Right lung (tissue), 5 donors: ENCODE results near the gene MYL5. TPM values are rescaled to one million over a fixed set of nuclear protein-coding genes. Genes with fewer than 3 reads are reported as not detected.
"Not testable (repeated sequence)": the region's sequence is repeated elsewhere in the genome, so short reads cannot be mapped to it uniquely, and the experiment has no call there.

Experiments used
- DNase-seq, 2 donors: peaks; one replicate each; pipeline ENCODE4 v3.0.0-alpha.2; 2013
- polyA plus RNA-seq, 5 donors: library from polyadenylated mRNA; unstranded; fragments of 120-200 nt; gene quantifications; one replicate each; pipeline versions ENCODE4 v1.2.1 to v1.2.3, GENCODE V29; 2013; ENCODE audit warnings: inconsistent platforms in 1 of 5, low replicate concordance in 1 of 5; ENCODE audit not compliant: insufficient read length in 5 of 5, insufficient read depth in 1 of 5

The MYL5 gene
- polyA plus RNA-seq, 5 donors: 16.7 to 56.3 (median 17.4) TPM

DNA sequence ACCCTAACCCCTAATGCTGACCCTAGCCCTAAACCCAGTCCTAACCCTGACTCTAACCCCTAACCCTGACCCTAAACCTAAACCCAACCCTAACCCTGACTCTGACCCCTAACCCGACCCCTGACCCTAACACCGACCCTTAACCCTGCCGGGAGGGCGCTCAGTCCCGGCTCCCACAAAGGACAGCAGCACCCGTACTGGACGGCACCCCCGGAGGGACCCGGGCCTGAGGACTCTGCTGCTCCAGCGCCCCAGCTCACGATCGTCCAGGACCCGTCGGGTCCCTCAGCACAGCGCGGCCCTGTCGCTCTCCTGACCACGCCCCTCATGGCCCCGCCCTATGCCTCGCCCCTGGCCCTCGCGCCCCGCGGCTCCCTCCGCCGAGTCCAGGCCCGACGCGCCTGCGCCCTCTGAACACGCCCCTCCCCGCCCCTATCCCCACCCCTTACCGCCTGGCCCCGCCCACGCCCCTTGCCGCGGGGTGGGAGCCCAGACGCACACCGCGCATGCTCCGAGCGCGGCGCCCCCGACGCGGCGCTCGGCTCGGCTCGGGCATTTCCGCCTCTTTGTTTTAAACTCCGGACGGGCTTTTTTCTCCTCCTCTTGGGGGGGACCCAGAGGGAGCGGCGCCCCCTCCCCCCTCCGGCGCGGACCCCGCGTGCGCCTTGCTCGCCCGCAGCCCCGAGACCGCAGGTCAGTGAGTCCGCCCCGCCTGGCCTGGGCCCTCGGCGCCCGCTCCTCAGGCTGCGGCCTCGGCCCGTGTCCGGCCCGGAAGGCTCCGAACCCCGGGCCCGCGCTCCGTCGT lies 31.1 kb downstream of the MYL5 start, which contains the start of gene PCGF3:
PCGF3 (plus strand) TSS at position 555 of the 805 bp plus-strand sequence. CDS start 27,849 bp downstream, outside the sequence.
- peak; percentile 95 for DNase-seq

DNA sequence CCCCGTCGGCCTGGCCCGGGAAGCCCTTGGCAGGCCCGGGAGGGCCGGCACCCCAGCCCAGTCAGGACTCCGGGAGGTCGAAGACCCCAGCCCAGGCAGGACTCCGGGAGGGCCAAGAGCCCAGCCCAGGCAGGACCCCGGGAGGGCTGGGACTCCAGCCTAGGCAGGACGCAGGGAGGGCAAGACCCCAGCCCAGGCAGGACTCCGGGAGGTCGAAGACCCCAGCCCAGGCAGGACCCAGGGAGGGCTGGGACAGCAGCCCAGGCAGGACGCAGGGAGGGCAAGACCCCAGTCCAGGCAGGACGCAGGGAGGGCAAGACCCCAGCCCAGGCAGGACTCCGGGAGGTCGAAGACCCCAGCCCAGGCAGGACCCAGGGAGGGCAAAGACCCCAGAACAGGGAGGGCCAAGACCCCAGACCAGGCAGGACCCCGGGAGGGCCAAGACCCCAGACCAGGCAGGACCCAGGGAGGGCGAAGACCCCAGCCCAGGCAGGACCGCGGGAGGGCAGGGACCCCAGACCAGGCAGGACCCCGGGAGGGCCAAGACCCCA lies 31.8 kb downstream of the MYL5 start:
- DNase-seq: not testable (repeated sequence)

DNA sequence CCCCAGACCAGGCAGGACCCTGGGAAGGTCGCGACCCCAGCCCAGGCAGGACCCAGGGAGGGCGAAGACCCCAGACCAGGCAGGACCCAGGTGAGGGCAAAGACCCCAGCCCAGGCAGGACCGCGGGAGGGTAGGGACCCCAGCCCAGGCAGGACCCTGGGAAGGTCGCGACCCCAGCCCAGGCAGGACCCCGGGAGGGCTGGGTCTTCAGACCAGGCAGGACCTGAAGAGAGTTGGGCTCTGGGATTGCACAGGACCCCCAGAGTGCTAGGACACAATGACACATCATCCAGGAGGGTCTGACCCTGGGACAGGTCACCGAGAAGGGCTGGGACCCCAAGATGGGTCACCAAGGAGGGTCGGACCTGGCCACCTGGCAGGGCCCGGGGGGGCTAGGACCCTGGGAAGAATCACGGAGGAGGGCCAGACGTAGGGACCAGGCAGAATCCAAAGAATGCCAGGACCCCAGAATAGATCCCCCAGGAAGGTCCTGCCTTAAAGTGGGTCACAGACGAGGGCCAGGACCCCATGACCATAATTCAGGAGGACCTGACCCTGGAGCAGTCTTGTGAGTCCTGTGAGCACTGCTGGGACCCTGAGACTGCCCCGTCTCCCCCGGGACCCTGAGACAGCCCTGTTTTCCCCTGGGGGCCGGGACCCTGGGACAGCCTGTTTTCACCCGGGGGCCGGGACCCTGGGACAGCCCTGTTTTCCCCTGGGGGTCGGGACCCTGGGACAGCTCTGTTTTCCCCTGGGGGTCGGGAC lies 32.7 kb downstream of the MYL5 start:
- DNase-seq: no peak

DNA sequence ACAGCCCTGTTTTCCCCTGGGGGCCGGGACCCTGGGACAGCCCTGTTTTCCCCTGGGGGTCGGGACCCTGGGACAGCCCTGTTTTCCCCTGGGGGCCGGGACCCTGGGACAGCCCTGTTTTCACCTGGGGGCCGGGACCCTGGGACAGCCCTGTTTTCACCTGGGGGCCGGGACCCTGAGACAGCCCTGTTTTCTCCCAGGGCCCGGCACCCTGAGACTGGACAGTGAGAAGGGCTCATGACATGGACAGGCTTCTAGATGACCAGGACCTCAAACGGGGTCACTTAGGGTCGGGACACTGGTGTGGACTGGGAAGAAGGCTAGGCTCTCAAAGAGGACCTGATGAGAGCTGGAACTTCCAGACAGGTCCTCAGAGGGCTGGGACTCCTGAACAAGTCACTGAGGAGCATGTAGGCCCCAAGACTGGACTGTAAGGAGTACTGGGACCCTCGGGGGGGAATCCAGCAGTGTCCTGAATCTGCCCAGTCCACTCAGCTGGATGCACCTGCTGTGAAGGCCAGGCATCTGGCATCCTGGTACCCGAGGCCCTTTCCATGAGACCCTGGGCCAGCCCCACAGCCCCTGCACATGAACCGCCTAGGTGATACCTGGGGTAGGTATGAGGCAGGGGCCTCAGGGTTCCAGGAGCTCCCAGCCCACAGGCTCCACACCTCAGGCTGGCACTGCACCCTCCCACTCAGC lies 33.7 kb downstream of the MYL5 start:
- DNase-seq: no peak

DNA sequence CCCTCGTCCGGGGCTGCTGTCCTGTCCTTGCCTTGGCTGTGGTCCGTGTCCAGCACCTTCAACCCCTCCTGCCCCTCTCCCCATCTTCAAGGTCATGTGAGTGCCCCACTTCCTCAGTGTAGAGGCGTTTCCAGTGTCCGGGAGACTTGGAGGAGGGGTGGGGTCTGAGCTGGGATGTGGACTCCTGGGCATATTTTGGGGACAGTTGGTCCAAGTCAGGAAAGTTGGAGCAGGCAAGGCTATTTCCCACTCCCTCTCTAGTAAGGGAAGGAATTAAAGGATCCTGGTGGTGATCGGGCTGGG lies 34.2 kb downstream of the MYL5 start:
- DNase-seq: no peak

DNA sequence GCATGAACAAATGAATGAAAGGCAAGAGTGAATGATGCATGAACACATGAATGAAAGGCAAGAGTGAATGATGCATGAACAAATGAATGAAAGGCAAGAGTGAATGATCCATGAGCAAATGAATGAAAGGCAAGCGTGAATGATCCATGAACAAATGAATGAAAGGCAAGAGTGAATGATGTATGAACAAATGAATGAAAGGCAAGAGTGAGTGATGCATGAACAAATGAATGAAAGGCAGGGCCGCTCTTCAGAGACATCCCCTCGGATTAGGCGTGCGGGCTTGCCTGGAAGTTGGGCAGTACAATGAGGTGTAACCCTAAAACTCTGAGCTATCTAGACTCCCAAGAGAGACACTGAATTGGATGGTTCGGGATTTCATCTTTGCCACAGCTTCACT lies 35.0 kb downstream of the MYL5 start:
- no peak for DNase-seq

DNA sequence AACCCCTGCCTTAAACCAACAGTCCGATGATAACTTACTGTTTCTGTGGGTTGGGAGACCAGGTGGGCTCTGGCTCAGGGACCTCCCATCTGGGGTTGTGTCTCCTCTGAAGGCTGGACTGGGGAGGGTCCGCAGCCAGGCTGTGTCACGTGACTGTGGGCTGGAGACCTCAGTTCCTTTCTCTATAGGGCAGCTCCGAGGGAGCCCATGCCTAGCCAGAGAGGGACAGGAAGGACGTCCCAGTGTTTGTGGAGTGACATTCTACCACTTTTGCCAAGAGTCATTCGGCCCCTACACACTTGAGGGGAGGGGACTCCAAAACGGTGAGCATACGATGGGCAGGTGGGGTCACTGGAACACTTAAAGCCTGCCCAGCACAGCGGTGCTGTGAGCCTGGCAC lies 35.8 kb downstream of the MYL5 start:
- DNase-seq: no peak

DNA sequence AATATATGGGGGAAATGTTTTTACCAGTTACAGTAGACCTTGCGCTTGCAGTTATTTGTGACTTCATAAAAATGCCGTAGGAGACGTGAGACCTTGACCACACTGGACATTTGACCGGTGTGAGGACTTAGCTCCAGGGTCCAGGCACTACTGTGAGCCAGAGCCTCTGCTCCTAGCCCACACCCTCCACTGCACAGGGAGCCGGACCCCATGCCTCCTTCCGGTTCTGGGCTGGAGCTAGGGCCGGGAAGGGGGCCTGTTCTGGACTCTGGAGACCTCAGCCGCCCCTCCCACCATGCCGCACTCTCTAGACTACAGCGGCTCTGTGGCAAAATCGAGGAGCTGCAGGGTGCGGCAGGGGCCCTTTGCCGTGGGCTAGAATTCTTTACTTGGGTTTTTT lies 36.6 kb downstream of the MYL5 start:
- DNase-seq: no peak

DNA sequence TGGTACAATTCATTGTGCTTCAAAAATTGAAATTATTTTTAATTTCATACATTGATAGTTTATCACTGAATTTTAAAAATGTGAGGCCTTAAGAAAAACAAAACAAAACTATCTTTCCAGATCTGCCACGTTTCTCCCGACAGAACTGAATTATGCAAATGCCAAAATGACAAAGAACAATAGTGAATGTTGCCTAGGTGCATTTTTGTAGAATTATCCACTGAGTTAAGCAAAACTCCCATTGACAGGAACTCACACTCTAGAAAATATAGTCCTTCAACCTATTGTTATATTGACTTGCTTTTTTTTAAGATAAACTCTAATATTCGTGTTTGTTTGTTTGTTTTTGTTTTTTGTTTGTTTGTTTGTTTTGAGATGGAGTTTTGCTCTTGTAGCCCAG lies 37.8 kb downstream of the MYL5 start:
- DNase-seq: no peak

DNA sequence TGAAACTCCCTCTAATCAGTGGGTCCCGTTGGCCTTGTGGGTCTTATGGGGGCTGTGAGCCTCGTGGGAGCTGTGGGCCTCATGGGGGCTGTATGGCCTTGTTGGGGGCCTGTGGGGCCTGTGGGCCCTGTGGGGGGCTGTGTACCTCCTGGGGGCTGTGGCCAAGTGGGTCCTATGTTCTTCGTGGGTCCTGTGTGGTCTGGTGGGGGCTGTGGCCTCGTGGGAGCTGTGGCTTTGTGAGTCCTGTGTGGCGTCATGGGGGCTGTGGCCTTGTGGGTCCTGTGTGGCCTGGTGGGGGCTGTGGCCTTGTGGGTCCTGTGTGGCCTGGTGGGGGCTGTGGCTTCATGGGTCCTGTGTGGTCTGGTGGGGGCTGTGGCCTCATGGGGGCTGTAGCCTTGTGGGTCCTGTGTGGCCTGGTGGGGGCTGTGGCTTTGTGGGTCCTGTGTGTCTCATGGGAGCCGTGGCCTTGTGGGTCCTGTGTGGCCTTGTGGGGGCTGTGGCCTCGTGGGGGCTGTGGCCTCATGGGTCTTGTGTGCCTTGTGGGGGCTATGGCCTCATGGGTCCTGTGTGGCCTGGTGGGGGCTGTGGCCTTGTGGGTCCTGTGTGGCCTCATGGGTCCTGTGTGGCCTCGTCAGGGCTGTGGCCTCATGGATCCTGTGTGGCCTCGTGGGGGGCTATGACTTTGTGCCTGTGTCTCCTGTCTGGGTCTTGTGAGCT lies 38.7 kb downstream of the MYL5 start:
- DNase-seq: no peak

DNA sequence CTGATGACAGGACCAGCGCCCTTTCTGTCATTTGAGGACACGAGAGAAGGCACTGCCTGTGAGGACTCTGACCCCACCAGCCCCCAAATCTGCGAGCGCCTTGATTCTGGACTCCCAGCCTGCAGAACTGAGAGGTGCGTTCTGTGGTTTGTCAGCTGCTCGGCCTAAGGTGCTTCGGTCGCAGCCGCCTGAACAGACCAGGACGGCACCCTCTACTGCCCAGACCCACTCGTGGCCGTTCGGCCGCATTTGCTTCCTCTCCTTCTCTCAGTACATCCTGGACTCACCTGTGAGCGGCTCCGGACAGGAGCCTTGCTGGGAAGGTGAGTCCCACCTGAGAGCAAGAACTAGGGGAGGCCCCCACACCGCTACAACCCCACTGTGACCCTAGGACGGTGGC lies 39.7 kb downstream of the MYL5 start:
- DNase-seq: no peak

DNA sequence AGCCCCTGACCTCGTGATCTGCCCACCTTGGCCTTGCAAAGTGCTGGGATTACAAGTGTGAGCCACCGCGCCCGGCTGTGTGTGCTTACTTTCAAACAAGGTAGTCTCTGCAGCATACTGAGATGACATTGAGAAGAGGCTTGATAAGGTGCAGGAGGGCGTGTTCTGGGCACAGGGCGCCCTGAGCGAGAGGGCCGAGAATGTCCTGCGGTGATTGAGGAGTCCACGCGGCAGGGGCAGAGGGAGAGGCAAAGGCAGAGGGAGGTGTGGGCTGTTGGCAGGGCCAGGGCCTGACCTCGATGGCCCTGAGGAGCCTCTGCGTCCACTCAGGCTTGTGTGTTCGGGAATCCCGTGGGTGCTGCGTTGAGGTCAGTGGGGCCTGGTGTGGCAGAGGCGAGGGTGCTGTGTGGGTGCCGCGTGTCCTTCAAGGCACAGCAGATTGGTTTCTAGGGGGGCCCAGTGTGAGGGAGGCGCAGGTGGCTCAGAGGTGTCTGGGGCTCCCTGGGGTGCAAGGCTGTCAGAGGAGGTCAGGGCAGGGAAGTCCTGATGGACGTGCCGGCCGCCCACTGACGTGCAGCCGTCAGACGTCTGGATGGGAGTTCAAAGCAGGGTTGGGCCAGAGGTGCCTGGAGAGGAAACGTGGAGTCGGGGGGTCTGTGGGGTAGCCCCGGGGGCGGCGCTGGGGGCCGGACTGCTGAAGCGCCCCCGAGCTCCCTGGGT lies 43.4 kb downstream of the MYL5 start:
- no peak for DNase-seq

DNA sequence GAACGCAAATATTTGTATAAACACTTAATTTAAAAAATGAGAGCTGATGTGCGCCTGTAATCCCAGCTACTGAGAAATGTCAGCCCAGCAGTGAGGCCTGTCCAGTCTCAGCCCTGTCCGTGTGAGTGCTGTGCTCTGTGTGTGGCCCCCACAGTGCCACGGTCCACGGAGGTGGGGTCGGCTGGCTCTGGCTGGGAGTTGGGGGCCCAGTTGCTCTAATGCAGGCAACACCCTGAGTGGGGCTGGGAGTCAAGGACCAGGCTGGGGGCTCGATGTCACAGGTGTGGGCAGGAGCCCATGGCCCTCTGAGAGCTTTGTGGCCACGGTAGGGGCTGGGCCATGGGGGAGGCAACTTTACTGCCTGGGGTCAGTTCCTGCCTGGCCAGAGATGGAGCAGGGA lies 44.1 kb downstream of the MYL5 start:
- DNase-seq: no peak

DNA sequence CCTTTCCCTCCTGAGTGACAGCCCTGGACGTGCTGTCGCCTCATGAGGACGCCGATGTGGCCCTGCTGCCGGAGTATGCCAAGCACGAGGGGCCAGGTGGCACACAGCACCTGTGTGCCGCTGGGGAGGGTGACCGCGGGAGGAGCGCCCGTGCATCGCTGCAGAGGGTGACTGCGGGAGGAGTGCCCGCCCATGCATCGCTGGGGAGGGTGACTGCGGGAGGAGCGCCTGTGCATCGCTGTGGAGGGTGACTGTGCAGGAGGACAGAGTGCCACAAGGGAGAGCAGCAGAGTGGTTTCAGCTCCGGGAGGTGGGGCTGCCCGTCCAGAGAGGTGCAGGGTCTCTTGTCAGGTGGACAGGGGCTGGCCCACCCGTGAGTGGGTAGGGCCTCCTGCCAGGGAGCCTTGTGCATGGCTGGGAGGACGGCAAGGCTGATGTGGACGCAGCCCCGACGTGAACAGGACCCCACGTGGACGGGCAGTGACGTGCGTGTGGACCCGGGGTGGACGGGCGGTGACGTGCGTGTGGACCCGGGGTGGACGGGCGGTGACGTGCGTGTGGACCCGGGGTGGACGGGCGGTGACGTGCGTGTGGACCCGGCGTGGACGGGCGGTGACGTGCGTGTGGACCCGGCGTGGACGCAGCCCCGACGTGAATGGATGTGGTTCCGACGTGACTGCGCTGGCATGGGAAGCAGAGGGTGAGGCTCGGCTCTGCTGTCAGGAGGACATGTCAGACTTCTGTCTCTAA lies 45.9 kb downstream of the MYL5 start:
- no peak for DNase-seq

DNA sequence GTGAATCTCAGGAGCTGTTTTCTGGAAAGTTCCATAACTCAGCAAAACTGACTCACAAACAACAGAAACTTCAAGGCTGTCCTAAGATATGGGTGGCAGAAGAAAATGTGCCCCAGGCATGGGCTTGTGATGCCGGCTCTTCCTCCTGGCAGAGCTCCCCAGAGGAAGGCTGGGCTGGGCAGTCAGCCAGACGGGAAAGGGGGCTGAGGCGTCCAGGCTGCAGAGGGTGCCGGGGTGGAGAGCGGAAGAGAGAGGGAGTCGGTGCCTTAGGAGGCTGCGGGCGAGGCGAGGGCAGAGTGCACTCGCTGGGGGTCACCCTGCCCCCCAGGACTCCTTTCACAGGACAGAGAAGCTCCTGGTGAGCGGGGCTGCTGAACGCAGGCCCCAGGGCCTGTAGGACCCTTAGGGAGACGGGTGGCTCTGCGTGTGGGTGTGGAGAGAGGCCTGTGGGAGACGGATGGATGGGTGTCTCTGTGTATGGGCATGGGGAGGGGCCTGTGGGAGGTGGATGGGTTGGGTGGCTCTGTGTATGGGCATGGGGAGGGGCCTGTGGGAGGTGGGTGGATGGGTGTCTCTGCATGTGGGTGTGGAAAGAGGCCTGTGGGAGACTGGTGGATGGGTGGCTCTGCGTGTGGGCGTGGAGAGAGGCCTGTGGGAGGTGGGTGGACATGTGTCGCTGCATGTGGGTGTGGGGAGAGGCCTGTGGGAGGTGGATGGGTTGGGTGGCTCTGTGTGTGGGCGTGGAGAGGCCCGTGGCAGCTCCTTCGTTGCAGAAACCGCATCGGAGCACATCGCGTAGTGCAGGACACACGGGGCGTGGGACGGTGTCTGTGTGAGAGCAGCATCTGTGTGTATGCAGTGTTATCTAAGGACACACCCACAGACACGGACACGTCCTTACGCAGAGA lies 47.2 kb downstream of the MYL5 start:
- peak in 1 of 2 donors; percentile 27 for DNase-seq

DNA sequence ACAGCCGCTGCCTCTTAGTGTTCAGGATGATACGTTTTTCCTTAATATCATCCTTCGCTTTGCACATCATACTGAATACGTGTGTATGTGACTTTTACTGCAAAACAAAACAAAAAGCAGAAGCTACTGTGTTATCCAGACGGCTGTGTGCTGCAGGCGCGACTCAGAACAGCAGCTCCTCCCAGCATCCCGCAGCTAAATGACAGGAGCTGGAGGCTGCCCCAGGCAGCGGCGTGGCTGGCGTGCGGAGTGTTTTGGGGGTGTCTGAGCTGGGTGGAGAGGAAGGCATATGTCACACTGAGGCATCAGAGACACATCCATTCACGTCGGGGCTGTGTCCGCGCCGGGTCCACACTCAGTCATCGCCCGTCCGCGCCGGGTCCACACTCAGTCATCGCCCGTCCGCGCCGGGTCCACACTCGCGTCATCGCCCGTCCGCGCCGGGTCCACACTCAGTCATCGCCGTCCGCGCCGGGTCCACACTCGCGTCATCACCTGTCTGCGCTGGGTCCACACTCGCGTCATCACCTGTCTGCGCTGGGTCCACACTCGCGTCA lies 47.9 kb downstream of the MYL5 start:
- no peak for DNase-seq

DNA sequence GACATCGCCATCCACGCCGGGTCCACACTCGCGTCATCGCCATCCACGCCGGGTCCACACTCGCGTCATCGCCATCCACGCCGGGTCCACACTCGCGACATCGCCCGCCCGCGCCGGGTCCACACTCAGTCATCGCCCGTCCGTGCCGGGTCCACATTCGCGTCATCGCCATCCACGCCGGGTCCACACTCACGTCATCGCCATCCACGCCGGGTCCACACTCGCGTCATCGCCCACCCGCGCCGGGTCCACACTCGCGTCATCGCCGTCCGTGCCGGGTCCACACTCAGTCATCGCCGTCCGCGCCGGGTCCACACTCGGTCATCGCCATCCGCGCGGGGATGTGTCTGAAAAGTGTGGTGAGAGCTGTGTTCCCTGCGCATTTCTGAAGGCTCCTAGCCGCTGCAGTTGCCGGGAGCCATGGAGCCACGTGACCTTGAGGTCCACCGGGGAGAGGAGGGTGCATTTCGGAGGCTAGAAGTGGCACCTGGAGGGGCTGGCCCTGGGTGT lies 48.6 kb downstream of the MYL5 start:
- DNase-seq: no peak

DNA sequence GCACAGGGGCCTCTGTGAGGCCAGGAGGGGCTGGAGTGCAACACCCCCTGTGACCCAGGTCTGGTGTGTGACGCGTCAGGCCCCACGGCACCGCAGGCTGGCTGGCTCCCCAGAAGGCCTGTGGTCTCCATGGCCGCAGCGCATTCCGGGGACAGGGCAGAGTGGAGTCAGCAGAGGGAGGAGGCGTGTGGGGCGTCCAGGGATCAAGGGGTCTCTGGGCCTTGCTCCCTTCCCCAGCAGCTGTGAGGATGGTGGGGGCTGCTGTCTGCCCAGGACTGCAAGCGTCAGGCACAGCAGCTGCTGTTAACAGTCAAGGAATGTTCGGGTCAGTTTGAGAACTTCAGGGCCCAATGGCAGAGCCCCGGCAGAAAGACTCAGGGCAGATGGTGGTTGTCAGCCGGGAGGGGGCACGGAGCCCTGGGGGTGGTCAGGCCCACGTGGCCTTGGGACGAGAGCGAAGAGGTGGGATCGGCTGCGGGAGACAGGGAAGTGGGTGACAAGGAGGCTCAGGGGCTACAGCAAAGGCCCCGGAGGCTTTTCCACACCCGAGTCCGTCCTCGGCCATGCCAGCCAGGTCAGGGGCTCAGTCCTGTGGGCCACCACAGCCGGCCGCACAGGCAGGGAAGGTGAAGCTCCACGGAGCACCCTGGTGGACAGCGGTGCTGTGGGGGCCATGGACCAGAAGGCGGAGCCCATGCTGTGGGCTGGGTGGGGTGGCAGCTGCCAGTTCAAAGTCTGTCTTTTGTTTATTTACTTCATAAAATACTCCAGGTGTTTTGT lies 49.6 kb downstream of the MYL5 start:
- DNase-seq: no peak
